HG03103 (cell line): ENCODE results near the gene PPP2R5C.

Source experiments
- ATAC-seq: cut with Tn5 transposase; IDR thresholded peaks from one replicate; pipeline ENCODE4 v1.9.1; 2021; ENCODE audit warnings: low read depth; ENCODE audit not compliant: unreplicated experiment

The PPP2R5C gene

DNA sequence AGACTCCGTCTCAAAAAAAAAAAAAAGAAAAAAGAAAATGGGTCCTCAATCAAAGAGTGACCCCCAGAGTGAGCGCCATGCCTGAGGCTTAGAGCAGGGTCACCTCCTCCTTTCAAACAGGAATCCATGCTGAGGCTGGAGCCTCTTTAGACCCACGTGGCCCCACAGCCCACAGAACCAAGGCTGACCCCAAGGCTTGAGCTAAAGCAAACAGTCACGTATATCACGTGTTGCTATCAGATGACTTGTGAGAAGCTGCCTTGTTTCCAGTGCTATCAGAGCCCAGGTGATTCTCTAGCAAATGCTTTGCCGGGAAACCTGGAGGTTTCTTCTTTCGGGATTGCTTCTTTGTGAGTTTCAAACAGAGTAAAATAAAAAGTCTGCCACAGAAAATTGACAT lies 171.2 kb downstream of the PPP2R5C start:
- ATAC-seq, result no peak

DNA sequence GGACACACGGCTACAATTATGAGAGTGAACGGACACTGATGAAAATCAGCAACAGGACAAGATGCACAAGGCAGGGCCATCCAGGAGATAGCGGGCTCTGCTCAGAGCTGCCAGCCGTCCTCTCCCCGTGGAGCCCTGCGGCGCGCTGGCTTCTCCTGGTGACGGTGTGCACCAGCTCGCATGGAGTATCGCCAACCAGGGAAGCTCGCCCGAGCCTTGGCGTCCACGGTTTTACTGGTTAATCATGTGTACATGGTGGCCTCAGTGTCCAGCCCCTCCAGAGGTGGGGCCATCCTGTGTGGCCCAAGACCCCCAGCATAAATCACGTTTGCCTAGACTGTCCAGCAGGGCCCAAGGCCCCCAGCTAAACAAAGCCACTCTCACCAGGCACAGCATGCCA lies 171.7 kb downstream of the PPP2R5C start:
- ATAC-seq, result no peak

DNA sequence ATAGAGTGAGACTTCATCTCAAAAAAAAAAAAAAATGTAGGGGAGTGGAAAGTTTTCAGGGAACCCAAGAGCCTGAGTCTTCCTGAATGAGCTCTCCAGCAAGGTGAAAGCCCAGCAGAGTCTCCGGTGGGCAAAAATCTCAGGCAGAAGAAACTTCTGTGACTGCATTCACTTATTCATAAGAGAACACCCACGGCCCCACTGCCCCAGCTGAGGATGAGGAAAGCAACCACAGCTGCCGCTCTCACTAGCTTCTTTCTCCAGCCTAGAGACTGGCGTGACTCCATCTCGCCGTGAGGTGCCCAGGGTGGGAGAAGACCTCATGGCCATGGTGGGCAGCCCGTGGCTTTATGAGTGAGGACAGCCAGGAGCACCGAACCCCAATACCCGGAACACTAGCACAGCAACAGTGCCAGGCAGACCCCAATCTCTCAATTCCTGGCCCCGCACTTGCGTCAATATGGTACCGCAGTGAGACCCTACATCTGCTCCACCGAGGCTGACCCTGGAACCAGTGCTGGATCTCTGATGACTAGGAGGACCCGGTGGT lies 173.2 kb downstream of the PPP2R5C start:
- no peak for ATAC-seq

GRCh38 chr14:101937926-101938767 lies 176.6 kb downstream of the PPP2R5C start:
- ATAC-seq, result no peak

DNA sequence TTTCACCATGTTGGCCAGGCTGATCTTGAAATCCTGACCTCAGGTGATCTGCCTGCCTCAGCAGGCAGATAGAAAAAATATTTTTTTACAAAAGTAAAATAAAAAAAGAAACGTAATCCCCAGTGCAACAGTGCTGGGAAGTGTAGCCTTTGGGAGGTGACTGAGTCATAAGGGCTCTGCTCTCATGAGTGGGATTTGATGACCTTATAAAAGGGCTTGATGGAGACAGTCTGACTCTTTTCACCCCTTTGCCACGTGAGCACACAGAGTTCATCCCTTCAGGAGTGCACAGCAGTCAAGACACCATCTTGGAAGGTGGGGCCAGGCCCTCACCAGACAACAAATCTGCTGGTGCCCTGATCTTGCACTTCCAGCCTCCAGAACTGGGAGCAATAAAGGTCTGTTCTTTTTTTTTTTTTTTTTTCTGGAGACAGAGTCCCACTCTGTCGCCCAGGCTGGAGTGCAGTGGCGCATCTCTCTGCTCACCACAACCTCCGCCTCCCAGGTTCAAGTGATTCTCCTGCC lies 178.2 kb downstream of the PPP2R5C start:
- ATAC-seq, result no peak

GRCh38 chr14:101944451-101944850 lies 182.9 kb downstream of the PPP2R5C start:
- no peak for ATAC-seq

DNA sequence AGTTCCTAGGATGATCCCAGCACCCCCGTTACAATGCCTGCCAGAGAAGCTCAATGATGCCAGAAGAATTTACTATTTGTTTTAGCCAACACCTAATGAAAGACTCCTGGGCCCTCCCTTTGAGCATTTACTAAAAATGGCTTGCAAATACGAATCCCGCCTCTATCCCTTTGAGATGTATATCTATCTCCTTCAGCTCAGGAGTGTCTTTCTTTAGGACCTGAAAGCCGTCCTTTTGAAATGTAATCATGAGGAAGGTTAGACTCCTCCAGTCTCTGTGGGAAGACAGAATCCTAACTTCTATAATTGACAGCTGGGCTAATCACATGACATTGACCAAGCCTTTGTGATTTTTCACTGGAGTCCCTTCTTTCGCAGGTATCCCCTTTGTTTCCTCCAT lies 183.7 kb downstream of the PPP2R5C start:
- no peak for ATAC-seq

- peak; percentile 4 for ATAC-seq
These were observed 186.0 kb downstream of the PPP2R5C start for GRCh38 chr14:101947577-101947903.

GRCh38 chr14:101947904-101948665 lies 186.6 kb downstream of the PPP2R5C start:
- peak; percentile 93 for ATAC-seq

DNA sequence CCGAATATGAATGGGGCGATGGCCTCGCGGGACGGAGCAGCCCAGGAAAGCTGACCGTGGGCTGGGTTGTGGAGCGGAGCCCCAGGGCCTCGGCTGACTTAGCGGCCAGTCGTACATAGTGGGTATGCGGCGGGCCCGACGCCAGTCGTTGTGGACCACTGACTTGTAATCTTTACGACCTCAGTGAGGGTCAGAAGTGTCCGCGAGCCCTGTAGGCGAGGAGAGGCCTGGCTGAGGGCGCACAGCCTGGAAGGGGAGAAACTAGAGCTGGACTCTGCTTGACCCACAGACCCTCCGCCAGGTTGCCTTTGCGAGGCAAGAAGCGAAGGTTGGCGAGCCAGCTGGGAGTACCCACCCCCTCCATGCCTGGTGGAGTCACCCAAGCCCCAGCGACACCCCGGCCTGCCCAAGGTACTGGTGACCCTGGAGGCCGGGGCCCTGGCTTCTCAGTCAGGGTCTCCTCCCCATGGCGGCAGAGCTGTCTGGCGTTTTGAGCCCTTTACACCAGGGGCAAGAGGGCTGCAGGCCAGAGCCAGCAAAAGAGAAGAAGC lies 187.2 kb downstream of the PPP2R5C start:
- no peak for ATAC-seq

DNA sequence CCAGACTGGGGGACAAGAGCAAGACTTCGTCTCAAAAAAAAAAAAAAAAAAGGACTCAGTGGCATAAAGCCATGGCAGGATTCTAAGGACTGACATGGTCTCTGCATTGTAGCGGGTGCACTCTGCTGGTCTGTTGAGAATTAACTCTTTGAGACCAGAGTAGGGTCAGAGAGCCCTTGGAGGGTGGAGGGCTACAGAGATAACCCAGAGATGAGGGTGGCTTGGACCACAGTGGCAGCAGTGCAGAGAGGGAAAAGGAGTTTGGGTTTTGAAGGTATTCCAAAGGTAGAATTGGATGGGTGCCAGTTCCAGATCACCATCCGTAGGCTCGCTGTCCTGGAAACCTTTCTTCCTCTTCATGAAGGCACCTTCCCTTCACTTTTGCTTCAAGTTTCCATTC lies 188.6 kb downstream of the PPP2R5C start:
- ATAC-seq, result no peak

- no peak for ATAC-seq
These were observed 189.2 kb downstream of the PPP2R5C start for GRCh38 chr14:101950516-101951215.

DNA sequence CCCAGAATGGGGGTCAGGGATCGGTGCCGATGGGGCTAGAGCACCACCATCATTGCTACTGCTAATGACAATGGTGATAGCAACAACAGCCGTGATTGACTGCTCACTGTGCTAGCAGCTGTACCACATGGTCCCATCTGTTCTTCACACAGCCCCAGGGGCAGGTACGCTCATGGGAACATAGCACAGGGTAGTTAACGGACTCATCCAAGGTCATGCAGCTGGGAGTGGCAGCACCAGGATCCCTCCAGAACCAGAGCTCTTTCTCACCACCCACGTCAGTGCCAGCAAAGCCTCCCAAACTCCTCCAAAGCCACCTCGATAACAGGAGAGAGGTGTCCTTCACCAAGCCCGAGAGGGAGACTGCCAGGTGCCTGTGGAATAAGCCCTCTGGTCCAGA lies 191.6 kb downstream of the PPP2R5C start:
- ATAC-seq, result no peak

- ATAC-seq, result no peak
These were observed 193.0 kb downstream of the PPP2R5C start for GRCh38 chr14:101954501-101954900.

DNA sequence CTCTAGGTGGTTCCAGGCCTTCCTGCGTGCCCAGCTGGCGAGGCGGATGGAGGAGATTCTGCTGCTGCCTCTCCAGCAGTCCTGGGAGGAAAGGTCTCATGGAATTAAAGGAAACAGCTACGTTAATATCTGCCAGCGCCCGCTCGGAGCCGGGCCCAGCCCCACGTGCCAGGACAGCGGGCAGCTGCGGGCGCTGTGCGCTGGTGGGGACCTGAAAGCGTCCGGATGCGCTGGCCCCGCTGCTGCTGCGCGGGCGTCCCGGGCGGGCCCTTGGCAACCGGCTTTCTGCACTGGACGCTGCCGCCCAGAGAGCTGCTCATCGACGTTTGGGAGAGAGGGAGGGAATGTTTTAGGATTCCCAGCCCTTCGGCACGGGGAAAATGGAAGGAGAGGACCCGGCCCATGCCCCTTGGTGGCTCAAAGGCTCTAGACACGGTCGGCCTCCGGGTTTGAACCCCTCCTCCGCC lies 194.2 kb downstream of the PPP2R5C start:
- no peak for ATAC-seq

DNA sequence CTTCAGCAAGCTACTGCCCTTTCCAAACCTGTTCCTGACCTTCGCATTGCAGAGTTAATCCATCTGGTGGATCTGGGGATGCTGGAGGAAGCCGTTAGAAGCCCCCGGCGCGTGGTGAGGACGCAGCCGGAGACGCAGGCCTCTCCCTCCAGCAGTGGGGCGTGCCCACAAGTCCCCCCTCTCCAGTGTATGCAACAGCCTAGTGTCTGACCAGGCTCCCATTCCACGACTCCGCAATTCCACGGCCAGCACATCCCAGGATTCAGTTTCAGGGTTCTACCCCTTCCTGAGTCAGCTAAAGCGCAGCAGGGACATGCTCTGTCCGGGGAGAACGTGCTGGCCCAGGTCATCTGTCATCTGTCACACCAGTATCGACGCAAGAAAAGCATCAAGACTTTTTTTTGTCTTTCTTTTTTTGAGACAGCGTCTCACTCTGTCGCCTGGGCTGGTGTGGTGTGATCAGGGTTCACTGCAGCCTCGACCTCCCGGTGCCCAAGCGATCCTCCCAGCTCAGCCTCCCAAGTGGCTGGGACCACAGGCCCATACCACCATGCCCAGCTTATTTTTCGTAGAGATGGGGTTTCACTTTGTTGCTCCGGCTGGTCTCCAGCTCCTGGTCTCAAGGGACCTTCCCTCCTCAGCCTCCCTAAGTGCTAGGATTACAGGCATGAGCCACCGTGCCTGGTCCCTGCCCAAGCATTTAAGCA lies 194.8 kb downstream of the PPP2R5C start:
- no peak for ATAC-seq

GRCh38 chr14:101957406-101958234 lies 196.1 kb downstream of the PPP2R5C start:
- ATAC-seq, result no peak

- ATAC-seq, result no peak
These were observed 197.1 kb downstream of the PPP2R5C start for GRCh38 chr14:101958418-101959180.
